ENCODE data around the gene OSTF1. TPM values are rescaled to one million over a fixed set of nuclear protein-coding genes. Genes with fewer than 3 reads are reported as not detected.

OSTF1 gene, protein sequence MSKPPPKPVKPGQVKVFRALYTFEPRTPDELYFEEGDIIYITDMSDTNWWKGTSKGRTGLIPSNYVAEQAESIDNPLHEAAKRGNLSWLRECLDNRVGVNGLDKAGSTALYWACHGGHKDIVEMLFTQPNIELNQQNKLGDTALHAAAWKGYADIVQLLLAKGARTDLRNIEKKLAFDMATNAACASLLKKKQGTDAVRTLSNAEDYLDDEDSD
- 27.9 and 47.7 TPM in 2 replicates for total RNA-seq

DNA sequence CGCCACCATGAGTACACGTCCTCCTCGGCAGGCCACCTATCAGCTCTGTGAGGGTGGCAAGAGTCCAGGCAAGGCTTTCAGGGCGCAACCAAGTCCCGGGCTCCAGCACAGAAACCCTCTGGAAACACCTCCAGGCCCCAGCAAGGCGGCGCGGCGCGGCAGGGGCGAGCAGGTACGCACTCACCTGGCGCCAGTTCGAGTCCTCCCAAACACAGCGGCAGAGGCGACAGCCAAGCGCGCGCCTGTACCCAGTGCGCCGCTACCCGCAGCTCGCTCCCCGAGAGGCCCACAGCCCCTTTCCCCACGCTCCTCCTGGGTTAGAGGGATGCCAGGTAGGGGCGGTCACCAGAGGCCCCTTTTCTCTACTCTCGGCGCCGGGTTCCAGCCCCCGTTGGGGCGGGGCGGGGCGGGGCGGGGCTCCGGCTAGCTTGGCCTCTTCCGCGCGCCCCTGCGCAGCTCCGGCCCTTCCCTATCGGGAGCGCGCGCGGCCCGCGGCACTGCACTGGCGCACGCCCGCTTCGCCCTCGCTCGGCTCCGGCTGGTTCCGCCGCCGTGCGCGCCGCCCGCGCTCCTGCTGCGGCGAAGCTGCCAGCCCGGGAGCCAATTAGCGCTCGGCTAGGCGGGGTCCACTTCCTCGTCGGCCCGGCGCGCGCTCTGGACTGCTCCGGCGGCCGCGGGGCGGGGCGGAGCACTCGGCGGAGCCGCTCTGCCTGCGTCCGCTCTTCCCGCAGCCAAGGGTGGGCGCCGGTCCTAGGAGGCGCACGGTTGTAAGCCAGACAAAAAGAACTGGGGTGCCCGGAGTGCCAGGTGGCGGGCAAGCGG lies at the start of gene OSTF1, which contains the start of gene NMRK1:
TSS of gene OSTF1 (plus strand) at position 691 of the 822 bp plus-strand sequence. CDS start 179 bp downstream, outside the sequence.
TSS of gene NMRK1 (minus strand) at position 332 of the 822 bp plus-strand sequence. CDS start 5,040 bp downstream, outside the sequence.

Other genes starting within 250 kb of the OSTF1 start
- 0.32 TPM in 1 of 2 replicates, not detected in the other for gene TRPM6, start 200.6 kb upstream of the OSTF1 start, total RNA-seq
- gene C9orf40, start 135.6 kb upstream of the OSTF1 start, total RNA-seq = 3.4 and 5.5 TPM in 2 replicates
- 14.8 and 19.8 TPM in 2 replicates for gene CARNMT1, start 60.2 kb upstream of the OSTF1 start, total RNA-seq
- 17.8 and 23.6 TPM in 2 replicates for gene NMRK1, start 359 bp upstream of the OSTF1 start, total RNA-seq

All from cardiac atrium fibroblast (primary cell).